Measurements from ENCODE around the gene NTMT2. TPM values are rescaled to one million over a fixed set of nuclear protein-coding genes. Genes with fewer than 3 reads are reported as not detected.

The NTMT2 gene
- total and polyA plus RNA-seq, 2 of the 8 experiments (the other 6 are each of a cell fraction or from before 2014, with no cell fraction given): 0.38 TPM; not detected in 1

DNA sequence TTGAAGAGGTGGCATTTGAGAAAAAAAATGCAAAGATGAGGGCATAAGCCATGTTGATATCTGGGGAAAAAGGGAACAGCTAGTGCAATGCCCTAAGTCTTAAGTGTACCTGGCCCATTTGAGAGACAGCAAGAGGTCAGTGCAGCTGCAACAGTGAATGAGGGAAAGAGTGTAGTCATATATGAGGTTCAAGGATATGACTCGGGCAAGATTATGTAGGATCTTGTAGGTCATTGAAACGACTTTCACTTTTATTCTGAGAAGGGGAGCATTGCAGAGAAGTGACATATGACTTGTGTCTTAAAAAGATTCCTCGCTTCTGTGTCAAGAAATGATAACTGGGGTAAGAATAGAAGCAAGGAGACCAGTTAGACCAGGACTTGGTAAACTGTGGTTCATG is 31.0 kb downstream of the NTMT2 start:
- Histone ChIP-seq H2BK20ac (ENCODE audit: low read length) (no peak overlapping the region), H3K9ac (replicated peaks in 1 of 4; ENCODE audit: extremely low read depth in 1 of 4, low read depth in 3 of 4, low read length in 3 of 4) (no peak overlapping the region), H3K4me3 (ENCODE audit: extremely low read depth in 1 of 4, insufficient read depth in 2 of 4, low read depth in 3 of 4, low read length in 4 of 4) (no peak overlapping the region), H3K79me1 (ENCODE audit: low read depth, low read length) (no peaks in the 10 kb centered on the region), H3K23me2 (ENCODE audit: low read depth, low read length) (no peaks in the 10 kb centered on the region), H4K8ac (ENCODE audit: extremely low read depth, insufficient read depth, low read length) (no peak overlapping the region), H2BK120ac (replicated peaks; ENCODE audit: low read depth, low read length) (no peak overlapping the region), H3K4ac (replicated peaks; ENCODE audit: insufficient read length, low read depth, low read length) (no peak overlapping the region), H4K91ac (replicated peaks; ENCODE audit: insufficient read length, low read length) (no peak overlapping the region), H3K4me2 (ENCODE audit: insufficient read depth in 1 of 2, low read depth in 2 of 2, low read length in 2 of 2) (no peak overlapping the region), H3K9me3 (ENCODE audit: insufficient read depth in 2 of 2, low read depth in 1 of 2, low read length in 1 of 2) (no peaks in the 10 kb centered on the region), H3K23ac (ENCODE audit: insufficient read length) (no peak overlapping the region), H3K36me3 (ENCODE audit: control insufficient read depth in 2 of 4, insufficient read depth in 4 of 4, low read length in 3 of 4) (no peaks in the 10 kb centered on the region), H3K79me2 (ENCODE audit: control insufficient read depth in 1 of 2, insufficient read depth in 2 of 2, low read length in 2 of 2) (no peaks in the 10 kb centered on the region), H3K56ac (replicated peaks; ENCODE audit: insufficient read length, low read depth, low read length) (no peak overlapping the region), H3K18ac (ENCODE audit: extremely low read depth, low read length) (no peak overlapping the region), H3K27me3 (replicated peaks in 1 of 4; ENCODE audit: control insufficient read depth in 3 of 4, extremely low read depth in 1 of 4, insufficient read depth in 3 of 4, low read length in 3 of 4) (no peaks in the 10 kb centered on the region), H2AFZ (ENCODE audit: low read length) (no peak overlapping the region), H3K27ac (ENCODE audit: low read depth, low read length) (no peak overlapping the region), H2BK12ac (ENCODE audit: low read depth, low read length) (no peak overlapping the region), H4K5ac (ENCODE audit: insufficient read length, low read depth, low read length) (no peak overlapping the region), H2BK15ac (ENCODE audit: low read length) (no peak overlapping the region), H4K20me1 (replicated peaks in 1 of 2; ENCODE audit: control insufficient read depth in 1 of 2, insufficient read depth in 2 of 2, low read length in 2 of 2) (no peaks in the 10 kb centered on the region), H2AK5ac (ENCODE audit: low read depth, low read length) (no peak overlapping the region), H3K14ac (ENCODE audit: insufficient read length) (no peak overlapping the region), H3K4me1 (replicated peaks in 1 of 4; ENCODE audit: control insufficient read depth in 3 of 4, insufficient read depth in 4 of 4, low read length in 3 of 4) (no peaks in the 10 kb centered on the region), H2BK5ac (ENCODE audit: low read depth, low read length) (no peak overlapping the region)
- POLR2A ChIA-PET (ENCODE audit: partially characterized antibody): no interaction called here
- DNase-seq (ENCODE audit: low read depth in 1 of 2, low spot score in 2 of 2): no peak
- TF ChIP-seq HDAC6 (IDR thresholded peaks at IDR 0.05; ENCODE audit: low read depth, low read length): no peak
- TF ChIP-seq NRF1 (IDR thresholded peaks at IDR 0.05; ENCODE audit: low read depth, low read length): no peak
- TF ChIP-seq BRCA1 (IDR thresholded peaks at IDR 0.05; ENCODE audit: low read depth, low read length): no peak
- no peak for TF ChIP-seq PHF8 (conservative IDR thresholded peaks at IDR 0.05; ENCODE audit: low read depth, low read length)
- no peak for TF ChIP-seq CBX8 (IDR thresholded peaks at IDR 0.05; ENCODE audit: borderline replicate concordance, low read depth, low read length)
- no peak for TF ChIP-seq MAFK (IDR thresholded peaks at IDR 0.05; ENCODE audit: low read depth, low read length)
- TF ChIP-seq SAP30 (IDR thresholded peaks at IDR 0.05; ENCODE audit: insufficient read depth, insufficient replicate concordance, low read length): no peak
- TF ChIP-seq, protein P1, sequence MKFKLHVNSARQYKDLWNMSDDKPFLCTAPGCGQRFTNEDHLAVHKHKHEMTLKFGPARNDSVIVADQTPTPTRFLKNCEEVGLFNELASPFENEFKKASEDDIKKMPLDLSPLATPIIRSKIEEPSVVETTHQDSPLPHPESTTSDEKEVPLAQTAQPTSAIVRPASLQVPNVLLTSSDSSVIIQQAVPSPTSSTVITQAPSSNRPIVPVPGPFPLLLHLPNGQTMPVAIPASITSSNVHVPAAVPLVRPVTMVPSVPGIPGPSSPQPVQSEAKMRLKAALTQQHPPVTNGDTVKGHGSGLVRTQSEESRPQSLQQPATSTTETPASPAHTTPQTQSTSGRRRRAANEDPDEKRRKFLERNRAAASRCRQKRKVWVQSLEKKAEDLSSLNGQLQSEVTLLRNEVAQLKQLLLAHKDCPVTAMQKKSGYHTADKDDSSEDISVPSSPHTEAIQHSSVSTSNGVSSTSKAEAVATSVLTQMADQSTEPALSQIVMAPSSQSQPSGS (IDR thresholded peaks at IDR 0.05; ENCODE audit: low read length): no peak
- TF ChIP-seq, protein P2, sequence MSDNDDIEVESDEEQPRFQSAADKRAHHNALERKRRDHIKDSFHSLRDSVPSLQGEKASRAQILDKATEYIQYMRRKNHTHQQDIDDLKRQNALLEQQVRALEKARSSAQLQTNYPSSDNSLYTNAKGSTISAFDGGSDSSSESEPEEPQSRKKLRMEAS (IDR thresholded peaks at IDR 0.05): no peak
- TF ChIP-seq SP2 (IDR thresholded peaks at IDR 0.05; ENCODE audit: low read length): no peak
- TF ChIP-seq, protein P3, sequence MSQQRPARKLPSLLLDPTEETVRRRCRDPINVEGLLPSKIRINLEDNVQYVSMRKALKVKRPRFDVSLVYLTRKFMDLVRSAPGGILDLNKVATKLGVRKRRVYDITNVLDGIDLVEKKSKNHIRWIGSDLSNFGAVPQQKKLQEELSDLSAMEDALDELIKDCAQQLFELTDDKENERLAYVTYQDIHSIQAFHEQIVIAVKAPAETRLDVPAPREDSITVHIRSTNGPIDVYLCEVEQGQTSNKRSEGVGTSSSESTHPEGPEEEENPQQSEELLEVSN (IDR thresholded peaks at IDR 0.05): no peak
- 89% methylated on average over 3 of the region's 3 CpGs; no CpG with 5 or more reads in 1 of the 2 experiments for WGBS, 2 experiments (ENCODE audit: extremely low coverage in 1 of 2, insufficient coverage in 1 of 2, insufficient read length in 1 of 2, insufficient replicate concordance in 2 of 2, low coverage in 1 of 2, low lambda C conversion rate in 2 of 2, missing lambda C conversion rate in 1 of 2)
- CTCF ChIA-PET (ENCODE audit: partially characterized antibody): interaction anchor here (0.6 kb wide), 1 partner anchor 741 kb away, joined by 3 read pairs; no protein-coding TSS in a partner anchor
- no peak for FAIRE-seq
